ENCODE data around the gene ANAPC10.

DNA sequence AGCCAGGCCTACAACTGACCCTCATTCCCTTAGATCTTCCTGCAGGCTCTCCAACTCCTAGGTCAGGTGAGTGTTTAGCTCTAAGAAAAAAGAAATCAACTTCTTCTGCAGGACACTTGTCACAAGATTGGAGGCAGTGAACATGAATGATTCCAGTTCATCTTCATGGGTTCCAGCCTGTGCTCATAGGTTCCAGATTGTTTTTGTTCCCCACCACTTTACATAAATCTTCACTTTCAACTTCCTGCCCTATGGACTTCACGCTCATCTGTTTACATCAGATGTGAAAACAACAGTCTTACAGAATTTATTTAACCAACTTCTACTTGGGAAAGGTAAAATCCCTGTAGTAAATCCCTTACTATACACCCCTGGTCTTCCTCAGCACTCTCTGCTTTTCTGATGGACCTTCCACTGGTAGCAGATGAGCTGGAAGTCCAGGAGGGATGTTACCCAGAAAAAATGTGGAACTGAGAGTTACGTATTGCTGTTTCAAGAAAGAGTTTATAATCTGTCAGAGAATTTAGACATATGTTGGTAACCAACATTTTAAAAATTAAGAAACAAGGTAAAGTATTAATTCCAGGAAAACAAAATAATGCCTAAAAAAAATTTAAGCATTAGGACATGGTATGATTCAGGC, 62.4 kb downstream of the ANAPC10 start:
- TF ChIP-seq, protein P1, sequence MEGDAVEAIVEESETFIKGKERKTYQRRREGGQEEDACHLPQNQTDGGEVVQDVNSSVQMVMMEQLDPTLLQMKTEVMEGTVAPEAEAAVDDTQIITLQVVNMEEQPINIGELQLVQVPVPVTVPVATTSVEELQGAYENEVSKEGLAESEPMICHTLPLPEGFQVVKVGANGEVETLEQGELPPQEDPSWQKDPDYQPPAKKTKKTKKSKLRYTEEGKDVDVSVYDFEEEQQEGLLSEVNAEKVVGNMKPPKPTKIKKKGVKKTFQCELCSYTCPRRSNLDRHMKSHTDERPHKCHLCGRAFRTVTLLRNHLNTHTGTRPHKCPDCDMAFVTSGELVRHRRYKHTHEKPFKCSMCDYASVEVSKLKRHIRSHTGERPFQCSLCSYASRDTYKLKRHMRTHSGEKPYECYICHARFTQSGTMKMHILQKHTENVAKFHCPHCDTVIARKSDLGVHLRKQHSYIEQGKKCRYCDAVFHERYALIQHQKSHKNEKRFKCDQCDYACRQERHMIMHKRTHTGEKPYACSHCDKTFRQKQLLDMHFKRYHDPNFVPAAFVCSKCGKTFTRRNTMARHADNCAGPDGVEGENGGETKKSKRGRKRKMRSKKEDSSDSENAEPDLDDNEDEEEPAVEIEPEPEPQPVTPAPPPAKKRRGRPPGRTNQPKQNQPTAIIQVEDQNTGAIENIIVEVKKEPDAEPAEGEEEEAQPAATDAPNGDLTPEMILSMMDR (IDR thresholded peaks at IDR 0.05): no peak
- TF ChIP-seq POLR2A (IDR thresholded peaks at IDR 0.05) (no peak), POLR2AphosphoS5 (IDR thresholded peaks at IDR 0.05) (no peak)

Measured in sigmoid colon (tissue), 4 donors.